Mesenchymal stem cell (in vitro differentiated cells and primary cell): Measurements from ENCODE around the gene ZNF135.

Experiments
- DNase-seq: peaks from one replicate; pipeline ENCODE4 v3.0.0-alpha.2; 2013
- H2AFZ ChIP-seq: one replicate; pipeline ENCODE4 v1.6.1; 2013; ENCODE audit warnings: low read depth, mild to moderate bottlenecking, control low read depth, inconsistent platforms, low read length, moderate library complexity
- H2AK5ac ChIP-seq: 2 replicates; pipeline ENCODE4 v1.6.1; 2013; ENCODE audit warnings: low read length, moderate library complexity, mild to moderate bottlenecking, inconsistent platforms; ENCODE audit not compliant: severe bottlenecking
- H2BK120ac ChIP-seq: one replicate; pipeline ENCODE4 v1.6.1; 2013; ENCODE audit warnings: low read depth, mild to moderate bottlenecking, inconsistent platforms, low read length, moderate library complexity
- H2BK12ac ChIP-seq, 2 experiments: one replicate each; pipeline ENCODE4 v1.6.1; 2013; ENCODE audit warnings: inconsistent platforms in 2 of 2, low read length in 2 of 2, mild to moderate bottlenecking in 2 of 2, moderate library complexity in 2 of 2, control low read depth in 1 of 2
- H2BK15ac ChIP-seq: one replicate; pipeline ENCODE4 v1.6.1; 2013; ENCODE audit warnings: mild to moderate bottlenecking, low read depth, inconsistent platforms; ENCODE audit not compliant: poor library complexity, severe bottlenecking
- H2BK5ac ChIP-seq: 2 replicates; pipeline ENCODE4 v1.6.1; 2013; ENCODE audit warnings: low read depth, mild to moderate bottlenecking, low read length, control low read depth, inconsistent platforms; ENCODE audit not compliant: poor library complexity, severe bottlenecking
- H3K14ac ChIP-seq, 2 experiments: one replicate each; pipeline ENCODE4 v1.6.1; 2013; ENCODE audit warnings: inconsistent platforms in 2 of 2, low read length in 2 of 2, control low read depth in 1 of 2, mild to moderate bottlenecking in 1 of 2, moderate library complexity in 1 of 2
- H3K18ac ChIP-seq, 2 experiments: one replicate each; pipeline ENCODE4 v1.6.1; 2013; ENCODE audit warnings: inconsistent platforms in 2 of 2, low read length in 2 of 2, control low read depth in 1 of 2, low read depth in 1 of 2, mild to moderate bottlenecking in 1 of 2
- H3K23ac ChIP-seq, 2 experiments: one replicate each; pipeline ENCODE4 v1.6.1; 2013; ENCODE audit warnings: inconsistent platforms in 2 of 2, low read length in 2 of 2, mild to moderate bottlenecking in 2 of 2, moderate library complexity in 2 of 2, control low read depth in 1 of 2
- H3K27ac ChIP-seq: 2 replicates; pipeline ENCODE4 v1.5.1; 2013; ENCODE audit warnings: mild to moderate bottlenecking, moderate library complexity, low read length, control low read depth, inconsistent platforms; ENCODE audit not compliant: poor library complexity, severe bottlenecking
- H3K27me3 ChIP-seq, 2 experiments: 2 replicates each; pipeline versions ENCODE4 v1.6.1 to v1.7.0; 2013; ENCODE audit warnings: low read length in 2 of 2, mild to moderate bottlenecking in 2 of 2, moderate library complexity in 2 of 2, control low read depth in 1 of 2, inconsistent platforms in 1 of 2; ENCODE audit not compliant: control insufficient read depth in 1 of 2, insufficient read depth in 1 of 2
- H3K36me3 ChIP-seq, 2 experiments: 2 replicates each; pipeline versions ENCODE4 v1.6.1 to v1.7.0; 2013; ENCODE audit warnings: low read length in 2 of 2, control low read depth in 1 of 2, inconsistent platforms in 1 of 2, low read depth in 1 of 2, mild to moderate bottlenecking in 1 of 2; ENCODE audit not compliant: insufficient read depth in 2 of 2, control insufficient read depth in 1 of 2
- H3K4ac ChIP-seq, 2 experiments: one replicate each; pipeline ENCODE4 v1.6.1; 2013; ENCODE audit warnings: inconsistent platforms in 2 of 2, low read length in 2 of 2, mild to moderate bottlenecking in 2 of 2, moderate library complexity in 2 of 2, control low read depth in 1 of 2, low read depth in 1 of 2
- H3K4me1 ChIP-seq: 2 replicates; pipeline ENCODE4 v1.6.1; 2013; ENCODE audit warnings: low read depth, low read length, control low read depth; ENCODE audit not compliant: control insufficient read depth, insufficient read depth
- H3K4me2 ChIP-seq: 2 replicates; pipeline ENCODE4 v1.6.1; 2013; ENCODE audit warnings: low read length, mild to moderate bottlenecking, inconsistent platforms; ENCODE audit not compliant: poor library complexity, severe bottlenecking
- H3K4me3 ChIP-seq, 2 experiments: 2 replicates each; pipeline versions ENCODE4 v1.5.1 to v1.7.0; 2013; ENCODE audit warnings: low read length in 2 of 2, mild to moderate bottlenecking in 2 of 2, control low read depth in 1 of 2, low read depth in 1 of 2; ENCODE audit not compliant: insufficient read depth in 1 of 2
- H3K79me1 ChIP-seq: replicated peaks from 2 replicates; pipeline ENCODE4 v1.6.1; 2013; ENCODE audit warnings: mild to moderate bottlenecking, control low read depth, low read length, inconsistent platforms; ENCODE audit not compliant: poor library complexity, severe bottlenecking
- H3K9ac ChIP-seq: 2 replicates; pipeline ENCODE4 v1.7.0; 2013; ENCODE audit warnings: mild to moderate bottlenecking, low read length, moderate library complexity
- H3K9me3 ChIP-seq: 2 replicates; pipeline ENCODE4 v1.7.0; 2013; ENCODE audit warnings: mild to moderate bottlenecking, low read length; ENCODE audit not compliant: control insufficient read depth
- H4K8ac ChIP-seq: one replicate; pipeline ENCODE4 v1.6.1; 2013; ENCODE audit warnings: inconsistent platforms, mild to moderate bottlenecking, low read length, moderate library complexity
- H4K91ac ChIP-seq: one replicate; pipeline ENCODE4 v1.6.1; 2013; ENCODE audit warnings: mild to moderate bottlenecking, low read length, inconsistent platforms
- WGBS: methylation state at CpG from one replicate; pipeline ENCODE4 v1.1.7; 2013; ENCODE audit warnings: mixed read lengths; 5-methylcytosine and 5-hydroxymethylcytosine counted together

The ZNF135 gene

DNA sequence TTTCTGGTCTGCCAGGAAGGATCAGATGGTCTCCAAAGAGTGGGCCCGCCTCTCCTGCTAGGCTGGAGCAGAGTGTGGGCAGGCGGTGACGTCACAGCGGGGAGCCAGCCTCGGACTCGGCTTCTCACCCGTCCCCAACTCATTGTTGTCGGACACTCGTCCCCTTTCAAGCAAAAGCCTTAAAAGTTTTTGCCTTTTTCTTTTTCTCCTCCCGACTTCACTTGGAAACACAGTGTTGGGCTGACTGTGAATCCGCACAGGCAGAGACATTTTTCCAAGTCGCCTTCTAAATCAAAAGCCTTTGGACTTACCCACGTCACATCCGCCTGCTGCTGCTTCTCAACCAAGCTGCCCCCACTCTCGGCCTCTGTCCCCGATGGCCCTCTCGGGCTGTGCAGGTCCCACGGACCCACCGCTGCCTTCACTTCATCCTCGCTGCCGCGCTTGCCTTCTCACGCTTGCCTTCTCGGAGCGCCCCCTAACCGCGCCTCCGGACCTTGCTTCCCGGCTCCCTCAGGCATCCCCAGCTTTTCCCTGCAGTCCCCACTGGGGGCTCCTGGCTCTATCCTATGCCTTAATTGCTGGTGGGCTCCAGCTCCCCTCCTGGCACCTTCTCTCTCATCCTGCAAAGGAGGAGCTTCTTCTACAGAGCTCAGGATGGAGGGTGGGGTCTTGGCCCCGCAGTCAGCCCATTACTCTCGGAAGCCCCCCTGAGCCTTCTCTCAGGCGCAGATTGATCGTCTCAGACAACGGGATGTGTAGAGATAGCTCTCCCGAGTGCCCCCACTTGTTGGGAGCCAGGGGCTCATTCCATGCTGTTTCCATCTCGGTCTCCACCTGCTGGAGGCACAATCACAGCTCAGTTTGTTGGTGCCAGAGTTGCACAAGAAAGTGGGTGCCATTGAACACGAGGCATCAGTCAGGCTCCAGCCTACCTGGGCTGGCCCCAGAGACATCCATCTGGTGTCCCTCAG, 3.9 kb upstream of the ZNF135 start:
- no peak overlapping the region for H2BK12ac ChIP-seq
- no peak overlapping the region for H2BK5ac ChIP-seq
- no peak overlapping the region for H3K4me2 ChIP-seq
- H3K27ac ChIP-seq, result no peak overlapping the region
- H4K91ac ChIP-seq, result no peak overlapping the region
- no peak overlapping the region for H4K8ac ChIP-seq
- no peaks in the 10 kb centered on the region for H3K79me1 ChIP-seq
- no peak overlapping the region for H2BK120ac ChIP-seq
- H3K18ac ChIP-seq, result no peak overlapping the region
- WGBS, result 48% methylated on average over 37 of the region's 37 CpGs
- H2AFZ ChIP-seq, result no peak overlapping the region
- peaks cover 0 to 8% of the 10 kb centered on the region in 2 experiments for H3K36me3 ChIP-seq
- H2AK5ac ChIP-seq, result no peak overlapping the region
- no peak overlapping the region for H3K14ac ChIP-seq
- H3K27me3 ChIP-seq, result no peaks in the 10 kb centered on the region
- H3K4me3 ChIP-seq, result peak overlapping the region in 1 of 2 experiments; percentile 72
- H3K4ac ChIP-seq, result no peak overlapping the region
- H3K23ac ChIP-seq, result no peak overlapping the region
- H3K9me3 ChIP-seq, result peaks cover 20% of the 10 kb centered on the region
- H3K4me1 ChIP-seq, result peaks cover 5% of the 10 kb centered on the region
- H3K9ac ChIP-seq, result peak overlapping the region; percentile 86
- no peak overlapping the region for H2BK15ac ChIP-seq
- no peak for DNase-seq

- Histone ChIP-seq H3K9me3 (peaks cover 23% of the 10 kb centered on the region), H2BK120ac (no peak overlapping the region), H2AK5ac (no peak overlapping the region), H3K4me2 (no peak overlapping the region), H3K27ac (no peak overlapping the region), H2BK5ac (no peak overlapping the region), H4K91ac (no peak overlapping the region), H3K14ac (no peak overlapping the region), H2BK12ac (no peak overlapping the region), H3K4me3 (no peak overlapping the region), H3K27me3 (no peaks in the 10 kb centered on the region), H4K8ac (no peak overlapping the region), H3K23ac (no peak overlapping the region), H3K79me1 (no peaks in the 10 kb centered on the region), H3K4me1 (peaks cover 5% of the 10 kb centered on the region), H3K18ac (no peak overlapping the region), H3K36me3 (peaks cover 0 to 12% of the 10 kb centered on the region in 2 experiments), H3K4ac (no peak overlapping the region), H2BK15ac (no peak overlapping the region), H3K9ac (no peak overlapping the region), H2AFZ (no peak overlapping the region)
- no peak for DNase-seq
- WGBS, result 68% methylated on average over 7 of the region's 8 CpGs
Observed at GRCh38 chr19:58056261-58056660, 2.8 kb upstream of the ZNF135 start.

DNA sequence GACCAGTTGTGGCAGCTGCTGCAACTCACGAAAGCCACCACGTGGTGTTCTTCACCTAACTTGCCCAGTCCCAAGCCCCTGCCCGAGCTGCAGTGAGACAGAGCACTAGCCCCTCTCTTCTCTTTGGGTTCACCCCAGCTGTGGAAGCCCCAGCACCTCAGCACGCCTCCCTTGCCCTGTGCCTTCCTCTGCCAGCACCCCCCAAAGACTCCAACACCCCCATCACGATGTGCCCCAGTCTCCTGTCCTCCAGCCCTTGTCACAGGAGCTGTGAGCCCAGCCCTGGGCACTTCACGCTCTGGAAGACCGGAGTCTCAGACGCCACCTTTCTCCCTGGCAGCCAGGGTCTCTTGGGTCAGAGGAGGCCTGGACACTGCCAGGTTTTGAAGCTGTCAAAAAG, 2.2 kb upstream of the ZNF135 start:
- no peak overlapping the region for H2AK5ac ChIP-seq

GRCh38 chr19:58058467-58058866, 615 bp upstream of the ZNF135 start:
- Histone ChIP-seq H3K27ac (no peak overlapping the region), H3K4me1 (peaks cover 5% of the 10 kb centered on the region), H3K9ac (peak overlapping the region; percentile 89), H3K4me2 (no peak overlapping the region), H3K23ac (no peak overlapping the region), H2BK12ac (no peak overlapping the region), H2AK5ac (no peak overlapping the region), H4K8ac (peak overlapping the region; percentile 81), H2AFZ (no peak overlapping the region), H3K79me1 (no peaks in the 10 kb centered on the region), H3K18ac (peak overlapping the region in 1 of 2 experiments; percentile 85), H3K36me3 (peaks cover 12 to 15% of the 10 kb centered on the region in 2 experiments), H3K27me3 (no peaks in the 10 kb centered on the region), H3K4me3 (peak overlapping the region in 1 of 2 experiments; percentile 71), H3K9me3 (peaks cover 35% of the 10 kb centered on the region), H2BK5ac (no peak overlapping the region), H3K4ac (no peak overlapping the region), H2BK120ac (no peak overlapping the region), H2BK15ac (no peak overlapping the region), H3K14ac (no peak overlapping the region), H4K91ac (no peak overlapping the region)
- no peak for DNase-seq
- 88% methylated on average over 13 of the region's 13 CpGs for WGBS

More for the DNA sequence above, 2.2 kb upstream of the ZNF135 start:
- no peak overlapping the region for H3K4me3 ChIP-seq
- H3K14ac ChIP-seq, result no peak overlapping the region
- no peak for DNase-seq
- H3K79me1 ChIP-seq, result no peaks in the 10 kb centered on the region
- H2AFZ ChIP-seq, result no peak overlapping the region
- H3K9ac ChIP-seq, result no peak overlapping the region
- no peak overlapping the region for H2BK15ac ChIP-seq
- H2BK5ac ChIP-seq, result no peak overlapping the region
- peaks cover 23% of the 10 kb centered on the region for H3K9me3 ChIP-seq
- WGBS, result 64% methylated on average over 8 of the region's 8 CpGs
- no peak overlapping the region for H3K18ac ChIP-seq
- H4K8ac ChIP-seq, result no peak overlapping the region
- H2BK120ac ChIP-seq, result no peak overlapping the region
- H3K4me2 ChIP-seq, result no peak overlapping the region
- H4K91ac ChIP-seq, result no peak overlapping the region
- H3K27ac ChIP-seq, result no peak overlapping the region
- H3K4me1 ChIP-seq, result peaks cover 5% of the 10 kb centered on the region
- H3K36me3 ChIP-seq, result peaks cover 6 to 12% of the 10 kb centered on the region in 2 experiments
- H2BK12ac ChIP-seq, result no peak overlapping the region
- H3K27me3 ChIP-seq, result no peaks in the 10 kb centered on the region
- H3K4ac ChIP-seq, result no peak overlapping the region
- no peak overlapping the region for H3K23ac ChIP-seq
